ENCODE measurements around the gene SH2D5.

The SH2D5 gene

GRCh38 chr1:20732588-20733359 is at the start of gene SH2D5:
Gene SH2D5, minus strand, starts transcription at chr1:20732703. Its CDS starts 4,659 bp downstream, at chr1:20728044.
- TF ChIP-seq CTCF (IDR thresholded peaks at IDR 0.05; ENCODE audit: extremely low read depth, missing control alignments): no peak
- DNase-seq (ENCODE audit: low spot score): peak; percentile 82

DNA sequence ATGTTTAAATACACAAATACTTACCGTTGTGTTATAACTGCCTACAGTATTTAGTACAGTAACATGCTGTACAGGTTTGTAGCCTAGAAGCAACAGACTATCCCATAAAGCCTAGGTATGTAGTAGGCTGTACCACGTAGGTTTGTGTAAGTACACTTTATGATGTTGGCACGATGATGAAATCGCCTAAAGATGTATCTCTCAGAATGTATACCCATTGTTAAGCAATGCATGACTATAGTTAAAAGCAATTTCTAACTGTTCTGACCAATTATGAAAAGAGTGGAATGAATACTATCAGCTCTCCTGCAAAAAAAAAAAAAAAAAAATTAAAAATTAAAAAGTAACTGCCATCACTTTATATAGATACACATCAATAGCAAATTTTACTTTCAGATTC is 43.2 kb upstream of the SH2D5 start:
- no peak for TF ChIP-seq CTCF (IDR thresholded peaks at IDR 0.05; ENCODE audit: extremely low read depth, missing control alignments)
- no peak for DNase-seq (ENCODE audit: low spot score)

- no peak for TF ChIP-seq CTCF (IDR thresholded peaks at IDR 0.05; ENCODE audit: extremely low read depth, missing control alignments)
These were observed 39.3 kb upstream of the SH2D5 start for GRCh38 chr1:20771780-20772179.

GRCh38 chr1:20770314-20771087 is 38.0 kb upstream of the SH2D5 start:
- DNase-seq (ENCODE audit: low spot score): no peak
- TF ChIP-seq CTCF (IDR thresholded peaks at IDR 0.05; ENCODE audit: extremely low read depth, missing control alignments): no peak

More at GRCh38 chr1:20771780-20772179, 39.3 kb upstream of the SH2D5 start:
- no peak for DNase-seq (ENCODE audit: low spot score)

GRCh38 chr1:20767271-20767670 is 34.8 kb upstream of the SH2D5 start:
- no peak for DNase-seq (ENCODE audit: low spot score)
- no peak for TF ChIP-seq CTCF (IDR thresholded peaks at IDR 0.05; ENCODE audit: extremely low read depth, missing control alignments)

- TF ChIP-seq CTCF (IDR thresholded peaks at IDR 0.05; ENCODE audit: extremely low read depth, missing control alignments): no peak
- DNase-seq (ENCODE audit: low spot score): no peak
These were observed 30.9 kb upstream of the SH2D5 start for GRCh38 chr1:20763417-20763816.

DNA sequence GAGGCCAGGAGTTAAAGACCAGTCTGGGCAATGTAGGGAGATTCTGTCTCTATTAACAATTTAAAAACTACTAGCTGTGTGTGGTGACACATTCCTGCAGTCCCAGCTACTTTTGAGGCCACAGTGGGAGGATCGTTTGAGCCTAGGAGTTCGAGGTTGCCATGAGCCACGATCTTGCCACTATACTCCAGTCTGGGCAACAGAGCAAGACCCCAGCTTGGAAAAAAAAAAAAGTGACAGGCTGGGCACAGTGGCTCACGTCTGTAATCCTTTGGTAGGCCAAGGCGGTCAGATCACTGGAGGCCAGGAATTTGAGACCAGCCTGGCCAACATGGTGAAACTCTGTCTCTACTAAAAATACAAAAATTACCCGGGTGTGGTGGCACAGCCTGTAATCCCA is 27.8 kb upstream of the SH2D5 start:
- DNase-seq (ENCODE audit: low spot score): no peak
- no peak for TF ChIP-seq CTCF (IDR thresholded peaks at IDR 0.05; ENCODE audit: extremely low read depth, missing control alignments)
